ENCODE measurements around the gene IL18R1. TPM values are rescaled to one million over a fixed set of nuclear protein-coding genes. Genes with fewer than 3 reads are reported as not detected.

Gene IL18R1
- total RNA-seq, 1 donor from 2014 or later: 4.9 TPM

DNA sequence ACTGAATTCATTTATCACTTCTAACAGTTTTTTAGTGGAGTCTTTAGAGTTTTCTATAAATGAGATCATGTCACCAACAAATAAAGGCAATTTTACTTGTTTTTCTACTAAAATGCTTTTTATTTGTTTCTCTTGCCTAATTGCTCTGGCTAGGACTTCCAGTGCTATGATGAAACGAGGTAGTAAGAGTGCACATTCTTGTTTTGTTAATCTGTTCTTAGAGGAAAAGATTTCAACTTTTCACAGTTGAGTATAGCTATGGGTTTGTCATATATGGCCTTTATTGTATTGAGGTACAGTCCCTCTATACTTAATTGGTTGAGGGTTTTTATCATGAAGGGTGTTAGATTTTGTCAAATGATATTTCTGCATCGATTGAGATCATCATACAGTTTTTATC, 73.0 kb downstream of the IL18R1 start:
- no peaks in the 10 kb centered on the region for H3K27me3 ChIP-seq
- H3K36me3 ChIP-seq: no peaks in the 10 kb centered on the region
- intact Hi-C loops (cut with DNase I): no loop called here
- no peaks in the 10 kb centered on the region for H3K4me1 ChIP-seq
- no peak overlapping the region for H3K27ac ChIP-seq
- H3K4me3 ChIP-seq: no peak overlapping the region
- no peak for DNase-seq (ENCODE audit: extremely low spot score in 2 of 2)
- TF ChIP-seq POLR2A (IDR thresholded peaks at IDR 0.05): no peak
- no peak for TF ChIP-seq POLR2AphosphoS5 (IDR thresholded peaks at IDR 0.05; ENCODE audit: insufficient read depth in 1 of 2, low read depth in 1 of 2)
- TF ChIP-seq, protein P1, sequence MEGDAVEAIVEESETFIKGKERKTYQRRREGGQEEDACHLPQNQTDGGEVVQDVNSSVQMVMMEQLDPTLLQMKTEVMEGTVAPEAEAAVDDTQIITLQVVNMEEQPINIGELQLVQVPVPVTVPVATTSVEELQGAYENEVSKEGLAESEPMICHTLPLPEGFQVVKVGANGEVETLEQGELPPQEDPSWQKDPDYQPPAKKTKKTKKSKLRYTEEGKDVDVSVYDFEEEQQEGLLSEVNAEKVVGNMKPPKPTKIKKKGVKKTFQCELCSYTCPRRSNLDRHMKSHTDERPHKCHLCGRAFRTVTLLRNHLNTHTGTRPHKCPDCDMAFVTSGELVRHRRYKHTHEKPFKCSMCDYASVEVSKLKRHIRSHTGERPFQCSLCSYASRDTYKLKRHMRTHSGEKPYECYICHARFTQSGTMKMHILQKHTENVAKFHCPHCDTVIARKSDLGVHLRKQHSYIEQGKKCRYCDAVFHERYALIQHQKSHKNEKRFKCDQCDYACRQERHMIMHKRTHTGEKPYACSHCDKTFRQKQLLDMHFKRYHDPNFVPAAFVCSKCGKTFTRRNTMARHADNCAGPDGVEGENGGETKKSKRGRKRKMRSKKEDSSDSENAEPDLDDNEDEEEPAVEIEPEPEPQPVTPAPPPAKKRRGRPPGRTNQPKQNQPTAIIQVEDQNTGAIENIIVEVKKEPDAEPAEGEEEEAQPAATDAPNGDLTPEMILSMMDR (IDR thresholded peaks at IDR 0.05): no peak
- H3K9me3 ChIP-seq: no peaks in the 10 kb centered on the region

DNA sequence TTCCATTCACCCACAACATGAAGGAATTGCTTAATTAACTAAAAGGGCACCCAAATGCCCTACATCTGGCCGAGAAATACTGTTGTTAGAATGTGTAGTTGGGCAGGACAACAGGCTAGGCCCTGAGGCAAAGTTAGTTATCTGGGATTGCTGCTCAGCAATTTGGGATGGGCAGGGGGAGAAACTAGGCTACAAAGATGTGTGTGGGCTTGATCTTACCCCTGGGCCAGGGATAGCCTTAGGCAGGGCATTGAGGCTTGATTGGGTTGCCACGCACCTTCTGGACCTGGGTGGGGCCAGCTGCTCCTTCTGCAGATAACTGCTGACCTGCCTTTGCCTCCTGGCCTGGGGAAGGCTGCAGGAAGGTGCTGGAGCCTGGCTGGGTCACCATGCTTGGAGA, 76.8 kb downstream of the IL18R1 start:
- Histone ChIP-seq H3K4me3 (no peak overlapping the region), H3K4me1 (no peaks in the 10 kb centered on the region), H3K27me3 (no peaks in the 10 kb centered on the region), H3K9me3 (no peaks in the 10 kb centered on the region), H3K36me3 (no peaks in the 10 kb centered on the region), H3K27ac (no peak overlapping the region)
- DNase-seq (ENCODE audit: extremely low spot score in 2 of 2): peak in 1 of 2 donors; percentile 49
- intact Hi-C loops (cut with DNase I): no loop called here
- TF ChIP-seq, protein P1 (IDR thresholded peaks at IDR 0.05): no peak
- TF ChIP-seq POLR2A (IDR thresholded peaks at IDR 0.05) (no peak), POLR2AphosphoS5 (IDR thresholded peaks at IDR 0.05; ENCODE audit: insufficient read depth in 1 of 2, low read depth in 1 of 2) (no peak)

GRCh38 chr2:102433973-102434654, 78.5 kb downstream of the IL18R1 start:
- H3K27me3 ChIP-seq: no peaks in the 10 kb centered on the region
- H3K36me3 ChIP-seq: no peaks in the 10 kb centered on the region
- intact Hi-C loops (cut with DNase I): no loop called here
- TF ChIP-seq, protein P1 (IDR thresholded peaks at IDR 0.05): no peak
- no peak for TF ChIP-seq POLR2A (IDR thresholded peaks at IDR 0.05)
- no peak for TF ChIP-seq POLR2AphosphoS5 (IDR thresholded peaks at IDR 0.05; ENCODE audit: insufficient read depth in 1 of 2, low read depth in 1 of 2)
- no peak overlapping the region for H3K27ac ChIP-seq
- H3K4me1 ChIP-seq: no peaks in the 10 kb centered on the region
- no peaks in the 10 kb centered on the region for H3K9me3 ChIP-seq
- H3K4me3 ChIP-seq: no peak overlapping the region
- no peak for DNase-seq (ENCODE audit: extremely low spot score in 2 of 2)

- no peak for DNase-seq (ENCODE audit: extremely low spot score in 2 of 2)
- H3K27me3 ChIP-seq: no peaks in the 10 kb centered on the region
- H3K9me3 ChIP-seq: no peaks in the 10 kb centered on the region
- no peak overlapping the region for H3K27ac ChIP-seq
- no peak overlapping the region for H3K4me3 ChIP-seq
- TF ChIP-seq, protein P1 (IDR thresholded peaks at IDR 0.05): no peak
- TF ChIP-seq POLR2A (IDR thresholded peaks at IDR 0.05): no peak
- no peak for TF ChIP-seq POLR2AphosphoS5 (IDR thresholded peaks at IDR 0.05; ENCODE audit: insufficient read depth in 1 of 2, low read depth in 1 of 2)
- intact Hi-C loops (cut with DNase I): no loop called here
- no peaks in the 10 kb centered on the region for H3K36me3 ChIP-seq
- H3K4me1 ChIP-seq: no peaks in the 10 kb centered on the region
Measured at GRCh38 chr2:102434655-102435381, 79.2 kb downstream of the IL18R1 start.

GRCh38 chr2:102435741-102436140, 80.1 kb downstream of the IL18R1 start:
- Histone ChIP-seq H3K4me3 (no peak overlapping the region), H3K9me3 (no peaks in the 10 kb centered on the region), H3K36me3 (no peaks in the 10 kb centered on the region), H3K4me1 (no peaks in the 10 kb centered on the region), H3K27ac (no peak overlapping the region), H3K27me3 (no peaks in the 10 kb centered on the region)
- intact Hi-C loops (cut with DNase I): no loop called here
- TF ChIP-seq POLR2A (IDR thresholded peaks at IDR 0.05): no peak
- TF ChIP-seq, protein P1 (IDR thresholded peaks at IDR 0.05): no peak
- no peak for TF ChIP-seq POLR2AphosphoS5 (IDR thresholded peaks at IDR 0.05; ENCODE audit: insufficient read depth in 1 of 2, low read depth in 1 of 2)
- no peak for DNase-seq (ENCODE audit: extremely low spot score in 2 of 2)
